ENCODE measurements around the gene MAFG. TPM values are rescaled to one million over a fixed set of nuclear protein-coding genes. Genes with fewer than 3 reads are reported as not detected.

Gene MAFG
- total and polyA plus RNA-seq, 2 of the 13 experiments (the other 11 are each of a cell fraction or from before 2014, with no cell fraction given), result 14.5 to 20.0 TPM

- Histone ChIP-seq H4K20me1 (ENCODE audit: insufficient read depth, low read length) (no peaks in the 10 kb centered on the region), H3K9me3 (ENCODE audit: low read length) (peaks cover 6% of the 10 kb centered on the region), H3K27ac (ENCODE audit: extremely low read length, insufficient read depth, low read length) (peak overlapping the region; percentile 75), H3K4me2 (ENCODE audit: low read depth, low read length) (peak overlapping the region; percentile 89), H3K4me3 (replicated peaks in 1 of 3; ENCODE audit: insufficient read depth in 1 of 3, low read depth in 2 of 3, low read length in 3 of 3) (peak overlapping the region in 1 of 3 experiments; percentile 74; a peak in 2 of 6 replicates), H3K27me3 (ENCODE audit: control insufficient read depth in 1 of 2, insufficient read depth in 2 of 2, low read length in 2 of 2) (no peaks in the 10 kb centered on the region), H3K9ac (ENCODE audit: insufficient read depth, low read depth, low read length) (peak overlapping the region; percentile 64), H3K36me3 (replicated peaks in 1 of 2; ENCODE audit: control insufficient read depth in 1 of 2, insufficient read depth in 2 of 2, low read length in 2 of 2) (no peaks in the 10 kb centered on the region), H3K79me2 (ENCODE audit: insufficient read depth, low read length) (peaks cover 6% of the 10 kb centered on the region), H3K4me1 (ENCODE audit: insufficient read depth, low read length) (peaks cover 64% of the 10 kb centered on the region), H2AFZ (ENCODE audit: low read length) (no peak overlapping the region)
- CTCF ChIA-PET (ENCODE audit: low intra/inter-chr PET ratio, low total read pairs), result no interaction called here
- ATAC-seq, result no peak
- in situ Hi-C loops (cut with HindIII; ENCODE audit: extremely low pct_ligation_motif_present, low pct_unique_long_range_greater_than_20kb), result no loop called here
- DNase-seq (ENCODE audit: low spot score), result no peak
- 80% methylated on average over 7 of the region's 7 CpGs for WGBS (ENCODE audit: low lambda C conversion rate)
- POLR2A ChIA-PET, result interaction anchor here (0.8 to 4.6 kb wide), 18 partner anchors 9 to 149 kb away, joined by 3 to 356 read pairs (median 9); partner anchors contain the start of genes ALYREF, ANAPC11, ASPSCR1 and CENPX
- intact Hi-C loops (cut with micrococcal nuclease; ENCODE audit: unreplicated experiment), result no loop called here
- FAIRE-seq, result no peak
- BruUV-seq (replicated peaks), result no TSS peak
- TF ChIP-seq ZNF816 (CRISPR knock-in tag; IDR thresholded peaks at IDR 0.05; ENCODE audit: borderline replicate concordance) (peak; percentile 66; the same call in 1 of the 2 replicates), RARA (CRISPR knock-in tag; IDR thresholded peaks at IDR 0.05) (no peak), HNRNPLL (IDR thresholded peaks at IDR 0.05; ENCODE audit: low read depth, low read length, poor library complexity, severe bottlenecking) (no peak), SOX13 (IDR thresholded peaks at IDR 0.05) (no peak), SOX13 (CRISPR knock-in tag; conservative IDR thresholded peaks at IDR 0.05 in 1 of 2, IDR thresholded peaks at IDR 0.05 in 1 of 2) (no peak), ZNF572 (CRISPR knock-in tag; IDR thresholded peaks at IDR 0.05) (peak; percentile 9; the same call in 1 of the 2 replicates), ZNF382 (CRISPR knock-in tag; IDR thresholded peaks at IDR 0.05; ENCODE audit: borderline replicate concordance) (no peak), ZNF333 (CRISPR knock-in tag; IDR thresholded peaks at IDR 0.05; ENCODE audit: borderline replicate concordance) (no peak), KLF12 (CRISPR knock-in tag; IDR thresholded peaks at IDR 0.05; ENCODE audit: borderline replicate concordance) (no peak), XBP1 (CRISPR knock-in tag; IDR thresholded peaks at IDR 0.05) (no peak), HNRNPK (IDR thresholded peaks at IDR 0.05; ENCODE audit: low read depth, low read length, poor library complexity, severe bottlenecking) (no peak), BATF2 (CRISPR knock-in tag; IDR thresholded peaks at IDR 0.05) (no peak), IKZF1 (IDR thresholded peaks at IDR 0.05) (no peak), THAP8 (CRISPR knock-in tag; IDR thresholded peaks at IDR 0.05; ENCODE audit: borderline replicate concordance) (0 out of 2 replicates have a peak, but pooled peaks have one; percentile 7), MTERF4 (CRISPR knock-in tag; IDR thresholded peaks at IDR 0.05) (no peak; the same call in 1 of the 2 replicates), ZNF414 (CRISPR knock-in tag; IDR thresholded peaks at IDR 0.05) (0 out of 2 replicates have a peak, but pooled peaks have one; percentile 66), RFXANK (CRISPR knock-in tag; IDR thresholded peaks at IDR 0.05) (no peak), ZSCAN9 (CRISPR knock-in tag; IDR thresholded peaks at IDR 0.05; ENCODE audit: borderline replicate concordance) (no peak), GATA4 (IDR thresholded peaks at IDR 0.05; ENCODE audit: borderline replicate concordance, low read depth) (no peak), NRL (CRISPR knock-in tag; IDR thresholded peaks at IDR 0.05; ENCODE audit: borderline replicate concordance) (no peak), ZZZ3 (CRISPR knock-in tag; IDR thresholded peaks at IDR 0.05; ENCODE audit: borderline replicate concordance) (no peak)
Observed at GRCh38 chr17:81968396-81968745, 40.8 kb upstream of the MAFG start.

All from HepG2 (cell line).